ENCODE measurements around the gene CERT1. TPM values are rescaled to one million over a fixed set of nuclear protein-coding genes. Genes with fewer than 3 reads are reported as not detected.

CERT1 gene
- total RNA-seq, 1 experiment from 2014 or later = 50.2 TPM

DNA sequence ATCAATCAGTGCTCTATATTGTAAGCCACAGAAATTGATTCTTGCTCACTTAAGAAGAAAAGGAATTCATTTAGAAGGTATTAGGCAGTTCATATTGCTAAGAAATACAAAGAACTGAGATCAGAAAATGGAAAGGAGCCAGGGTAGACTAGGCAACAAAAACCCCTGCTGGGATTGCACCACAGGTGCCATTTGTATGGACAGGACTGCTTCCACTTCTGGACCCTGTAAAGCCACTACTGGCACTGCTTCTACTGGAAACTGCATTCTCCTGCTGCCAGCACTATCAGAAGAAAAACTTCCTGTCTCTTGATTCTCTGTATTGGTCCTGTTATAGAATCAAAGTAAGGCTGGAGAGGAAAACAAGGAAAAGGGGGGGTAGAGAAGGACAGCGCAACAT, 45.9 kb downstream of the CERT1 start:
- no peaks in the 10 kb centered on the region; the same call in 1 of the 2 replicates for H3K79me2 ChIP-seq (ENCODE audit: insufficient read depth, low read length)
- H4K5ac ChIP-seq (ENCODE audit: insufficient read length, low read depth, low read length) = no peak overlapping the region
- H3K4me1 Mint-ChIP-seq = peaks cover 37 to 49% of the 10 kb centered on the region in 2 experiments
- H2BK120ac ChIP-seq (ENCODE audit: low read depth, low read length, poor library complexity, severe bottlenecking) = no peak overlapping the region
- H3K9me3 ChIP-seq (ENCODE audit: control insufficient read depth, low read depth, low read length) = no peaks in the 10 kb centered on the region
- no peaks in the 10 kb centered on the region for H3K27me3 ChIP-seq (ENCODE audit: insufficient read depth, low read length)
- H3K36me3 Mint-ChIP-seq (ENCODE audit: insufficient read depth in 1 of 3, low read depth in 3 of 3) = peaks cover 4 to 15% (median 9%) of the 10 kb centered on the region in 3 experiments
- peaks cover 7% of the 10 kb centered on the region for H3K79me1 ChIP-seq (ENCODE audit: insufficient read depth, low read depth, low read length, poor library complexity, severe bottlenecking)
- no peak overlapping the region for H3K4me2 ChIP-seq (ENCODE audit: insufficient read depth, insufficient read length, low read length)
- no peak overlapping the region for H2BK20ac ChIP-seq (ENCODE audit: low read depth, low read length, poor library complexity, severe bottlenecking)
- H3K9me3 Mint-ChIP-seq = peaks cover 5 to 6% of the 10 kb centered on the region in 2 experiments; a peak in 4 of 5 replicates
- H3K4me1 ChIP-seq (ENCODE audit: insufficient read depth, low read length) = peaks cover 15% of the 10 kb centered on the region
- H3K23me2 ChIP-seq (ENCODE audit: insufficient read length, low read depth, low read length, poor library complexity, severe bottlenecking) = no peaks in the 10 kb centered on the region
- no peak overlapping the region for H3K9ac ChIP-seq (ENCODE audit: extremely low read depth, insufficient read length, low read length)
- H3K4ac ChIP-seq (ENCODE audit: low read depth, low read length) = no peak overlapping the region
- no peak for DNase-seq
- H3T11ph ChIP-seq (ENCODE audit: low read length) = no peak overlapping the region
- no peak overlapping the region for H3K23ac ChIP-seq (ENCODE audit: insufficient read length, low read depth, low read length)
- H2AFZ ChIP-seq (ENCODE audit: low read length) = no peak overlapping the region
- H4K91ac ChIP-seq (ENCODE audit: insufficient read length, low read depth, low read length) = no peak overlapping the region
- no peaks in the 10 kb centered on the region for H3K27me3 Mint-ChIP-seq (ENCODE audit: low read depth)
- no peak overlapping the region for H2BK15ac ChIP-seq (ENCODE audit: low read depth, low read length)
- H4K20me1 ChIP-seq (ENCODE audit: control insufficient read depth, insufficient read depth, insufficient read length) = no peaks in the 10 kb centered on the region
- no peak overlapping the region for H3K27ac ChIP-seq (ENCODE audit: insufficient read length, low read depth, low read length)
- no peak overlapping the region; a peak in 1 of 5 replicates for H3K4me3 Mint-ChIP-seq
- TF ChIP-seq, protein P1, sequence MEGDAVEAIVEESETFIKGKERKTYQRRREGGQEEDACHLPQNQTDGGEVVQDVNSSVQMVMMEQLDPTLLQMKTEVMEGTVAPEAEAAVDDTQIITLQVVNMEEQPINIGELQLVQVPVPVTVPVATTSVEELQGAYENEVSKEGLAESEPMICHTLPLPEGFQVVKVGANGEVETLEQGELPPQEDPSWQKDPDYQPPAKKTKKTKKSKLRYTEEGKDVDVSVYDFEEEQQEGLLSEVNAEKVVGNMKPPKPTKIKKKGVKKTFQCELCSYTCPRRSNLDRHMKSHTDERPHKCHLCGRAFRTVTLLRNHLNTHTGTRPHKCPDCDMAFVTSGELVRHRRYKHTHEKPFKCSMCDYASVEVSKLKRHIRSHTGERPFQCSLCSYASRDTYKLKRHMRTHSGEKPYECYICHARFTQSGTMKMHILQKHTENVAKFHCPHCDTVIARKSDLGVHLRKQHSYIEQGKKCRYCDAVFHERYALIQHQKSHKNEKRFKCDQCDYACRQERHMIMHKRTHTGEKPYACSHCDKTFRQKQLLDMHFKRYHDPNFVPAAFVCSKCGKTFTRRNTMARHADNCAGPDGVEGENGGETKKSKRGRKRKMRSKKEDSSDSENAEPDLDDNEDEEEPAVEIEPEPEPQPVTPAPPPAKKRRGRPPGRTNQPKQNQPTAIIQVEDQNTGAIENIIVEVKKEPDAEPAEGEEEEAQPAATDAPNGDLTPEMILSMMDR (conservative IDR thresholded peaks at IDR 0.05) = no peak
- H3K18ac ChIP-seq (ENCODE audit: insufficient read length, low read depth, low read length) = no peak overlapping the region
- no peak overlapping the region for H2BK5ac ChIP-seq (ENCODE audit: insufficient read length, low read length)
- H2AK5ac ChIP-seq (ENCODE audit: insufficient read length, low read length) = no peak overlapping the region
- no peak overlapping the region for H4K8ac ChIP-seq (replicated peaks; ENCODE audit: insufficient read length, low read depth, low read length)
- WGBS (ENCODE audit: extremely low coverage, insufficient read length, low lambda C conversion rate) = no CpG with 5 or more reads among the region's 1 CpG
- H3K56ac ChIP-seq (ENCODE audit: insufficient read length, low read depth, low read length) = no peak overlapping the region
- no peak overlapping the region for H2BK12ac ChIP-seq (ENCODE audit: insufficient read length, low read depth, low read length)
- no peak overlapping the region for H3K14ac ChIP-seq (ENCODE audit: insufficient read depth, low read length)
- H3K27ac Mint-ChIP-seq = peak overlapping the region; percentile 3 to 44 (median 25); a peak in 3 of 7 replicates

Measured in H9 (cell line).